ENCODE results near the gene TBX21. TPM values are rescaled to one million over a fixed set of nuclear protein-coding genes. Genes with fewer than 3 reads are reported as not detected.
A peak's percentile ranks its signal among the peaks of the same experiment; 100 is the strongest.

TBX21 gene
- total and polyA plus RNA-seq, 10 of the 15 experiments (the other 5 are each of a cell fraction or from before 2014, with no cell fraction given) = 0.63 to 9.6 (median 5.0) TPM

- no peak for TF ChIP-seq ZNF217 (IDR thresholded peaks at IDR 0.05)
- no peak for TF ChIP-seq TARDBP (IDR thresholded peaks at IDR 0.05; ENCODE audit: borderline replicate concordance)
- TF ChIP-seq CEBPB (IDR thresholded peaks at IDR 0.05; ENCODE audit: borderline replicate concordance in 1 of 2, low read depth in 2 of 2, low read length in 2 of 2) = no peak
Observed at GRCh38 chr17:47705536-47706530, 27.2 kb upstream of the TBX21 start (continued).

- FAIRE-seq (no peak), DNase-seq (ENCODE audit: low read depth, low spot score) (no peak), ATAC-seq (no peak)
- no peaks in the 10 kb centered on the region for H3K36me3 ChIP-seq (ENCODE audit: control insufficient read depth in 2 of 2, insufficient read depth in 2 of 2, low read length in 1 of 2)
- 45% methylated on average over 4 of the region's 4 CpGs for WGBS (ENCODE audit: insufficient coverage, insufficient replicate concordance, low lambda C conversion rate, missing lambda C conversion rate)
- H3K4me1 ChIP-seq (ENCODE audit: control insufficient read depth, insufficient read depth, low read length) = peaks cover 44% of the 10 kb centered on the region
- no peak overlapping the region for H2AFZ ChIP-seq (ENCODE audit: control insufficient read depth, low read depth, low read length)
- no peaks in the 10 kb centered on the region for H3K27me3 ChIP-seq (replicated peaks in 1 of 2; ENCODE audit: control insufficient read depth in 2 of 2, insufficient read depth in 2 of 2, low read length in 1 of 2)
- H3K79me2 ChIP-seq (ENCODE audit: control insufficient read depth, insufficient read depth, low read length) = no peaks in the 10 kb centered on the region
- SMC1A ChIA-PET (ENCODE audit: uncharacterized antibody, unreplicated experiment) = interaction anchor here (1.1 to 3.5 kb wide), 4 partner anchors 8 to 29 kb away, joined by 4 to 27 read pairs (median 6); no protein-coding TSS in a partner anchor
- RAD21 ChIA-PET (ENCODE audit: unreplicated experiment) = interaction anchor here (1.0 to 2.3 kb wide), 6 partner anchors 8 to 25 kb away, joined by 3 to 6 read pairs (median 4); partner anchors contain the start of gene TBX21
- H4K20me1 ChIP-seq (ENCODE audit: control insufficient read depth, insufficient read depth) = no peaks in the 10 kb centered on the region
- no peak overlapping the region for H3K4me3 ChIP-seq
- no peak overlapping the region for H3K9ac ChIP-seq (ENCODE audit: control insufficient read depth, insufficient read depth, low read length)
- H3K9me3 ChIP-seq (replicated peaks; ENCODE audit: control insufficient read depth, insufficient read depth, low read length) = no peaks in the 10 kb centered on the region
- POLR2A ChIA-PET = interaction anchor here (0.7 to 1.9 kb wide), 4 partner anchors 10 to 29 kb away, joined by 3 to 7 read pairs (median 4); no protein-coding TSS in a partner anchor
- in situ Hi-C loops (cut with MboI) (no loop called here), intact Hi-C loops (cut with micrococcal nuclease; ENCODE audit: unreplicated experiment) (no loop called here)
- H3K4me2 ChIP-seq (ENCODE audit: control insufficient read depth, insufficient read depth) = no peak overlapping the region
- TF ChIP-seq, protein P1, sequence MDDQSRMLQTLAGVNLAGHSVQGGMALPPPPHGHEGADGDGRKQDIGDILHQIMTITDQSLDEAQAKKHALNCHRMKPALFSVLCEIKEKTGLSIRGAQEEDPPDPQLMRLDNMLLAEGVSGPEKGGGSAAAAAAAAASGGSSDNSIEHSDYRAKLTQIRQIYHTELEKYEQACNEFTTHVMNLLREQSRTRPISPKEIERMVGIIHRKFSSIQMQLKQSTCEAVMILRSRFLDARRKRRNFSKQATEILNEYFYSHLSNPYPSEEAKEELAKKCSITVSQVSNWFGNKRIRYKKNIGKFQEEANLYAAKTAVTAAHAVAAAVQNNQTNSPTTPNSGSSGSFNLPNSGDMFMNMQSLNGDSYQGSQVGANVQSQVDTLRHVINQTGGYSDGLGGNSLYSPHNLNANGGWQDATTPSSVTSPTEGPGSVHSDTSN (IDR thresholded peaks at IDR 0.05; ENCODE audit: insufficient replicate concordance, low read depth, low read length) = no peak
- TF ChIP-seq MXI1 (IDR thresholded peaks at IDR 0.05; ENCODE audit: low read depth, low read length) = no peak
- TF ChIP-seq MLLT1 (IDR thresholded peaks at IDR 0.05) = peak; percentile 0; the same call in 1 of the 2 replicates
- CTCF ChIA-PET = interaction anchor here (0.6 to 9.4 kb wide), 9 partner anchors 7 to 774 kb away, joined by 3 to 229 read pairs (median 4); partner anchors contain the start of genes OSBPL7 and TBX21
- no TSS peak for BruUV-seq (replicated peaks)
- H3K27ac ChIP-seq (ENCODE audit: control insufficient read depth, insufficient read depth) = no peak overlapping the region
Observed at GRCh38 chr17:47707056-47707804, 25.8 kb upstream of the TBX21 start.

All from GM12878 (cell line).